Glutamatergic neuron (in vitro differentiated cells): ENCODE results near the gene JAK3. TPM values are rescaled to one million over a fixed set of nuclear protein-coding genes. Genes with fewer than 3 reads are reported as not detected.

Experiments
- DNase-seq: peaks from one replicate; pipeline ENCODE4 v3.0.0; 2022
- H3K27ac Mint-ChIP-seq: one replicate; pipeline ENCODE4 v1.8.0; 2020; ENCODE audit warnings: mild to moderate bottlenecking, mixed read lengths, inconsistent platforms; ENCODE audit not compliant: unreplicated experiment
- H3K27me3 Mint-ChIP-seq: one replicate; pipeline ENCODE4 v1.8.0; 2020; ENCODE audit warnings: mild to moderate bottlenecking, moderate library complexity, mixed read lengths, inconsistent platforms; ENCODE audit not compliant: unreplicated experiment
- H3K36me3 Mint-ChIP-seq: one replicate; pipeline ENCODE4 v1.8.0; 2020; ENCODE audit warnings: mild to moderate bottlenecking, mixed read lengths, inconsistent platforms; ENCODE audit not compliant: unreplicated experiment
- H3K4me1 Mint-ChIP-seq: one replicate; pipeline ENCODE4 v1.8.0; 2020; ENCODE audit warnings: mild to moderate bottlenecking, low read depth, mixed read lengths, inconsistent platforms; ENCODE audit not compliant: unreplicated experiment
- H3K4me3 Mint-ChIP-seq: one replicate; pipeline ENCODE4 v1.8.0; 2020; ENCODE audit warnings: mild to moderate bottlenecking, mixed read lengths, inconsistent platforms; ENCODE audit not compliant: unreplicated experiment
- H3K9me3 Mint-ChIP-seq: one replicate; pipeline ENCODE4 v1.8.0; 2020; ENCODE audit warnings: mild to moderate bottlenecking, moderate library complexity, mixed read lengths, inconsistent platforms; ENCODE audit not compliant: unreplicated experiment
- CTCF ChIP-seq: fragments of 200-600 bp; sonication (generic); IDR thresholded peaks from one replicate; pipeline ENCODE4 v1.5.0; 2021; ENCODE audit not compliant: partially characterized antibody, unreplicated experiment
- total RNA-seq: library from RNA; stranded (reverse); fragmentation: NEBNext Ultra II Directional; extraction: Animal tissue kit (Norgen Biotek cat#: 25700); gene quantifications from one replicate; pipeline ENCODE4 v1.2.1, GENCODE V29; 2021; ENCODE audit not compliant: unreplicated experiment

Gene JAK3
- total RNA-seq, 1 donor from 2014 or later, result 1.3 TPM

- no peak for TF ChIP-seq CTCF
- peaks cover 3% of the 10 kb centered on the region for H3K9me3 Mint-ChIP-seq
- peak; percentile 28 for DNase-seq
Measured at GRCh38 chr19:17841371-17841809, 6.4 kb downstream of the JAK3 start.

GRCh38 chr19:17840019-17840418, 7.8 kb downstream of the JAK3 start:
- no peak overlapping the region for H3K4me3 Mint-ChIP-seq
- no peak for DNase-seq
- peaks cover 15% of the 10 kb centered on the region for H3K27me3 Mint-ChIP-seq
- no peak for TF ChIP-seq CTCF
- no peaks in the 10 kb centered on the region for H3K4me1 Mint-ChIP-seq
- H3K27ac Mint-ChIP-seq, result no peak overlapping the region
- H3K9me3 Mint-ChIP-seq, result peaks cover 6% of the 10 kb centered on the region
- peaks cover 4% of the 10 kb centered on the region for H3K36me3 Mint-ChIP-seq

More at GRCh38 chr19:17841371-17841809, 6.4 kb downstream of the JAK3 start:
- Mint-ChIP-seq H3K4me1 (no peaks in the 10 kb centered on the region), H3K4me3 (peak overlapping the region; percentile 81), H3K27ac (no peak overlapping the region), H3K27me3 (peaks cover 11% of the 10 kb centered on the region), H3K36me3 (no peaks in the 10 kb centered on the region)

- Mint-ChIP-seq H3K9me3 (peaks cover 6% of the 10 kb centered on the region), H3K4me3 (no peak overlapping the region), H3K4me1 (no peaks in the 10 kb centered on the region), H3K27ac (no peak overlapping the region), H3K36me3 (peaks cover 4% of the 10 kb centered on the region), H3K27me3 (peaks cover 15% of the 10 kb centered on the region)
- DNase-seq, result no peak
- no peak for TF ChIP-seq CTCF
Measured at GRCh38 chr19:17837972-17838371, 9.8 kb downstream of the JAK3 start.

GRCh38 chr19:17836530-17836929, 11.3 kb downstream of the JAK3 start:
- no peak for DNase-seq
- Mint-ChIP-seq H3K36me3 (peaks cover 7% of the 10 kb centered on the region), H3K4me1 (no peaks in the 10 kb centered on the region), H3K27ac (no peak overlapping the region), H3K4me3 (no peak overlapping the region), H3K9me3 (peaks cover 8% of the 10 kb centered on the region), H3K27me3 (peaks cover 19% of the 10 kb centered on the region)
- no peak for TF ChIP-seq CTCF

- no peaks in the 10 kb centered on the region for H3K4me1 Mint-ChIP-seq
- no peak for TF ChIP-seq CTCF
- DNase-seq, result no peak
- H3K27me3 Mint-ChIP-seq, result peaks cover 18% of the 10 kb centered on the region
- peak overlapping the region; percentile 59 for H3K27ac Mint-ChIP-seq
- H3K36me3 Mint-ChIP-seq, result peaks cover 7% of the 10 kb centered on the region
- H3K9me3 Mint-ChIP-seq, result peaks cover 8% of the 10 kb centered on the region
- H3K4me3 Mint-ChIP-seq, result peak overlapping the region; percentile 61
Measured at GRCh38 chr19:17835182-17836006, 12.4 kb downstream of the JAK3 start.
